ENCODE measurements around the gene SCMH1.
A peak's percentile ranks its signal among the peaks of the same experiment; 100 is the strongest.

The SCMH1 gene

DNA sequence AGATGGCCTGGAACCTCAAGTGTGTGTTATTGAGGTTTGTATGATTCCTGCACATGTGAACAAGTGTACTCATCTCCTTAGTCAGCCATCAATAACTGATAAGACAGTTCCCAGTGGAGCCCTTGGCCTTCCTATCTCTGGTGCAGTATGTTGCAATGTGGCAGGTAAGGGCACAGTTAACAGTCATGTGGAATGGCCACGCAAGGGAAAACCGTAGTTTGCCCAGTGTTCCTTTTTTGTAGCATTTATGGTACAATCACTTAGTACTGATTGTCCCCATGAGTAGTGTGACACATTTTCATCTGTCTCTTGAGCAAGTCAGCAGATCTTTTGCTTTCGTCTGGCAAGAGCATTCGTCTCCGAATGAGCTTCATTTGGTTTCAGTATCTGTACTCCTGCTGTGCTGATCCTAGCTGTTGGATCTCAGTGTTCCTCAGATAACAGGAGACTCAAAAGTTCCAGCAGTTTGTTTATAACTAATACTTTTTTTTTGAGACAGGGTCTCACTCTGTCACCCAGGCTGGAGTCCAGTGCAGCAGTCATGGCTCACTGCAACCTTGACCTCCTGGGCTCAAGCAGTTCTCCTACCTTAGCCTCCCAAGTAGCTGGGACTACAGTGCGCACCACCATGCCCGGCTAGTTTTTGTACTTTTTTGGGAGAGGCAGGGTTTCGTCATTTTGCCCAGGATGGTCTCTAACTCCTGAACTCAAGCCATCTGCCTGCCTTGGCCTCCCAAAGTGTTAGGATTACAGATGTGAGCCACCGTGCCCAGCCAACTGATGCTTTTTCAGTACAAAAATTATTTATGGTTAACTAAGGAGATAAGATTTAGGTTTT is 254.4 kb downstream of the SCMH1 start:
- DNase-seq, result no peak

DNA sequence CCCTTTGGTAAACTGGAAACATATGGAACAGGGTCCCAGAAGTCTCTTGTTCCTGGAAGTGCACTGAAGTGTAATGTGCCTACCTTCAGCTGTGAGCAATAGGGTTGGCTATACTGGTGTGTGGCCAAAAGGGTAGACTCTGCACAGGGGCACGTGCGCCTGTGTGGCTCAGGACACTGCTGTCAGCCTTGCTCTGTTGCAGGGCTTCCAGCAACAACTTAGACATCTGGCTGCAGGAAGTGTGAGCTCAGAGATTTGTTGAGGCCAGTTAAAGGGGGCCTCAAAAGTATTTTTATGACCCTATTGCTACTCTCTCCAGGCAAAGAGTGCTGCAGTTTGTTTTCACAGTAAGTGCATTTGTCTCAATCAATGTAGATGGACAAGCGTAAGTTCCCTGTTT is 255.2 kb downstream of the SCMH1 start:
- peak; percentile 33 for DNase-seq

DNA sequence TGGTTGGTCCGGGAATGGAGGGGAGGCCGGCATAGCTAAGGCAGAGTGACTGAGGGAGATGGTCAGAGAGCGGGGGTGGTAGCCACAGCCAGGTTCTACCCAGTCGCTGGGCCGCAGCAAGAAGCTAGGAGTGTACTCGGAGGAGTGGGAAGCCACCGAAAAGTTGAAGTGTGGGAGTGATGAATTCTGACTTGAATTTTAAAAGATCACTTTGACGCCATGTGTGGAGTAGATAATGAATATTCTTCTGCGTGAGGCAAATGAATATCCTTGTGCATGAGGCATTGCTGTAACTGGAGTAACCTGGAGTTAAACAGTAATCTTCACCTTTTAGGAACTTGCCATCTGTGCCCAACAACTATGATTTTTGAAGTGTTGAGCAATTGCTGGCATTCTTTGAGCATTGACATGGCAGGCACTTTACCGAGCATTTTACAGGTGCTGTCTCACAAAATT is 255.8 kb downstream of the SCMH1 start:
- no peak for DNase-seq

DNA sequence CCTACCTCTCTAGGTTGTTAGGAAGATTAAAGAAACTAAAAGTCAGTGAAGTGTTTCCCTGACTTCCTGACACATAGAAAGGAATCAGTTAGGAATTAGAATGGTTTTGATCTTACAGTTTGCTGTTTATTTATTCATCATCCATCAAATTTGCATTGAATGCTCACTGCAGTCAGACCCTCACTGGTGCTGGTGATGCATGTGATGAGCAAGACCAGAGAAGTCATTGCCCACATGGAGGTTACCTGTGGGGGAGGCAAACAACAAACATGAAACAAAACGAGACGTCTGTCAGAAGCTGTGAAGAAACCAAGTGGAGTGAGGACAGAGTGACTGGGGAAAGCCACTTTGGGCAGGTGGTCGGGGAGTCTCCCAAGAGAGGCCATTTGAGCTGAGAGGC is 256.2 kb downstream of the SCMH1 start:
- DNase-seq, result no peak

DNA sequence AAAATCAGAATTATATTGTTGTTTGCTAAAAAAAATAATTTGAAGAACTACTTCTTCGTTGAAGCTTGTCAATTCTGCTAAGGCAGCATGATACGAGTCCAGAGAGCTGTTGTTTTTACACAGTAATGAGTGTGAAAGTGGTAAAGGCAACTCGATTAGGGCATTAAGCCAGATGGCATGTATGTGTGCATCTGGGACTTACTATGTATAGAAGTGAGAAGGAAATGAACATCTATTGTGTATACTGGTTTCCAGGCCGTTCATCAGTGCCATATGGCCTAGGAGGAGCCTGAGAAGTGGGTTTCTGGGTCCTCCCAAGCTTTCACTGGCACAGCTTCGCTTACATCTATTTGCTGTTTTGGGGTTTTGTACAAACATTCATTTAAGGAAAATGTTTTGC is 256.9 kb downstream of the SCMH1 start:
- DNase-seq, result peak; percentile 92

DNA sequence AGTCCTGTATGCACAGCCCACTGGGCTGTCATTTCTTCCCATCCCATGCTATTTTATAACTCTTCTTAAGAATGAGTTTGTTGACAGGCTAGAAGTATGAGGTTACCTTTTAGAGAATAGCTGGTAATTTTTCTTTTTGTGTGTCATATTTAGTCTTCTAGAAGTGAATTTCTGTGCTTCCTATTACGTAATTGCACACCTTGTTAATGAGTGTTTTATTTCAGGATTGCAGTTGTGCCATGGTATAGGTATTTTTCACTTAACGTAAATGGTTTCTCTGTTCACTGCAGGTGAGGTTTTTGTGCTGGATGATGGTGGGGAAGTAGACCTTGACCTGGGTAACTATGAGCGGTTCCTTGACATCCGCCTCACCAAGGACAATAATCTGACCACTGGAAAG is 257.6 kb downstream of the SCMH1 start:
- DNase-seq, result no peak

DNA sequence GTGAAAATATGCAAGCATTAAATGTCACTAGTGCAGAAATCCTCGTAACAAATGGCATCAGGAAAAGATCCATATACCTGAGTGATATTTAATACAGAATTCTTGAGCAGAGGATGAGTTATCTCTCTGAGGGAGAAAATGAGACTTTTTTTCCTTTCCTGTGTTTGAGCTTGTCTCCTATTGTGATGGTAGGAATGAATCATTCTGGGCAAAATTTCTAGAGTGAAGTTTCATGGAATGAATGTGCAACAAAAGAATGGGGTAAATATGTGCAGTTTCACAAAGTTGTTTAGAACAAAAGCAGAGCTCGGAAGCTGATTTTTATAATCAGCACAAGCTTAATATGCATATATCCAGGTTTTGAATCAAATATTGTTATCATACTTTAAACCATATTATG is 258.0 kb downstream of the SCMH1 start:
- DNase-seq, result no peak

DNA sequence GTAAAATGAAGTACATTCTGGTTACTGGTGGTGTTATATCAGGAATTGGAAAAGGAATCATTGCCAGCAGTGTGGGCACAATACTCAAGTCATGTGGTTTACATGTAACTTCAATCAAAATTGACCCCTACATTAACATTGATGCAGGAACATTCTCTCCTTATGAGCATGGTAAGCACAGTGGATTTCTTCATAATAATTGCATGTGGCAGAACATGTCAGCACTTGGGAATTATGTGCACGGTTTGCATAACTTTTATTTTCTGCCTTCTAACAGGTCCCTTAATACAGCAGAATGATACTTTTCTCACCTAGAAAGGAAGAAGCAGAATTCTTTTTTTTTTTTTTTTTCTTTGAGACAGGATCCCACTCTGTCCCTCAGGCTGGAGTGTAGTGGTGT is 258.8 kb downstream of the SCMH1 start:
- DNase-seq, result no peak

DNA sequence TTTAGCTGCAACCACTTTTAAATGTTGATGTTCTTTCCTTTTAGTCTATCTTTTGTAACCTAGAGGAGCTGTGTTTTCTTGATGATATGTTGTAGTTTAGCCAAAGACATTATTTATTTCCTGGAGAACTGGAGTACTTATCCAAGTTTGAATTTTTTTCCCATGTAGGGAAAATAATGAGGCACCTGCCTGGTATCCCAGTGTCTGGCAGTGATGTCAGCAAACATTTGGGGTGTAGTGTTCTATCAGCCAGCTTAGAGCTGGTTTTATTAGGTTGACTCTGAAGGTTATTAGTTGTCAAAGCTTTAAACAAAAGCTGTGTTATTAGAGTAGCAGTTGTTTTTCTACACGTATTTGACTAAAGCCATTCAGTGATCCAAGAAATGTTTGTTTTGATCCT is 259.4 kb downstream of the SCMH1 start:
- no peak for DNase-seq

DNA sequence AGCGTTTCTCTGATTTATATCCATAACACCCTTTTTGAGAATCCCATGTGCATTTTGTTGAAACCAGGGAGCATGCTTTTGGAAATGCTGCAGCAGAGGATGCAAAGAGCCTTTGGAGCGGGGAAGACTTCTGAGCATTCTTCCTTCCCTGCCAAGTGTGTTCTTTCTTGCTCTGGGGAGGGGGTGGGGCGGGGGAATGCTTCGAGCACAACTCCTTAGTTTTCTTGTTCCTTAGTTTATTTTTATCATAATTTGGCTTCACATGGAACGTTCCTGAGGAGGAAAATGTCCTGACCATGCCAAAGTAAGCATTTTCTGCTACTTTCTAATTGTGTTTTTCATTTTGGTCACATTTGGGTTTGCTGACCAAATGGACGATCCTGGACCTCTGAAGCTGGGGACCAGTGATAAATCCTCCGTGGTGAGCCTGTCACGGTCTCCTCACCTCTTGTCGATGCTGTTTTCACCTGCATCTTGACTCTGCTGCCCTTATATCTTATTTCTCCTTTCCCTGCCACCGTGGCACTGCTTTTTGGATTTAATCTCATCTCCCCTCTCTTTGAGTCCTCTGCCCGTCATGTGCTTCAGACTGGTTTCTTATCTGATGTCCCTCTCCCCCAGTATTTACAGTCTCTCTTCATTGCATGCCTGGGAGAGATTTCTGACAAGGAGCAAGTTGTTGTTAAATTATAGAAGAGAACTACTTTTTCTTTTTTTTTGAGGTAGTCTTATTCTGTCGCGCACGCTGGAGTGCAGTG is 260.2 kb downstream of the SCMH1 start:
- no peak for DNase-seq

DNA sequence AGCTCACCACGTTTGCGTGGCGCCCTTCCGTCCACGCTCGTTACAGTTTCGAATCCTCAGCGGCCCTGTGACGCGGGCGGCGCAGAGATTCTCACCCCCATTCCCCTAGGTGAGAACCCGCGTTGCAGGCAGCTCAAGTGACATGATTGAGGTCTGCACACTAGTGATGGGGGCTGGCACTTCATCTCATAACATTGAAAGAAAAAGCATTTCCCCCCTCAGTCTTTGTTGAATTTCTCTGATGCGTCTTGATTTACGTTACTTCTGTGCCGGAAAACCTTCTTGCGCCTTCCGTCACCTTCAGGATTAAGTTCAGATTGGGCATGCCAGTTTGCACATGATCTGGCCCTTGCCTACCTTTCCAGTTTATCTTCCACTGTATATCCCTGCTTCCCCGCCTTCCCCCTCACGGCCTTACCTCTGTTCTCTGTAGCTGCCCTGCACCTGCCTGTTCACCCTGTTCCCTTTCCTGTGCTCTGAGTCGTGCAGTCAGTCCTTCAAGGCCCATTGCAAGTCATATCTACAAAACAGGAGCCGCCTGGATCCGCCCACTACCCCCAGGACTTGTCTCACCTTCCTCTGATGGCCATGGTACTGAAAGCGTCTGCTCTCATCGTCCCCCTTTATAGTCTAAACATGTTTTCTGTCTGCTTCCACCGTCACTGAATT is 261.5 kb downstream of the SCMH1 start:
- DNase-seq, result peak; percentile 26

DNA sequence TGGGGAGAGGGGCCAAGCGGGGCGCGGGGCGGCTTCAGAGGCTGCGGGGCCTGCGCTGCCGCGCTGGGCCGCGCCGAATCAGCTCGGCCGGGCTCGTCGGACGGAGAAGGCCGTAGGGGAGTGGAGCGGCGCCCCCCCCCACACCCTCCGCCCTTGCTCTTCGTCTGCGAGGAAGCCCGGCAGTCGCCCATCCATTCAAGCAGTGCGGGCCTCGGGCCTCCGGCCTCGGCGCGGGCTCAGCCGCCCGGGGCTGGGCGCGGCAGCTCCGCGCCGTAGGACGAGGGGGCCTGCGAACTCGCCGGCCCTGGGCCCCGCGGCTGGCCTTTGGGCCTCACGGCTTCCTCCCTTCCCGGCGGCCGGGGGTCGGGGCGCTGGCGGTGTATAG is 262.0 kb downstream of the SCMH1 start:
- DNase-seq, result no peak

DNA sequence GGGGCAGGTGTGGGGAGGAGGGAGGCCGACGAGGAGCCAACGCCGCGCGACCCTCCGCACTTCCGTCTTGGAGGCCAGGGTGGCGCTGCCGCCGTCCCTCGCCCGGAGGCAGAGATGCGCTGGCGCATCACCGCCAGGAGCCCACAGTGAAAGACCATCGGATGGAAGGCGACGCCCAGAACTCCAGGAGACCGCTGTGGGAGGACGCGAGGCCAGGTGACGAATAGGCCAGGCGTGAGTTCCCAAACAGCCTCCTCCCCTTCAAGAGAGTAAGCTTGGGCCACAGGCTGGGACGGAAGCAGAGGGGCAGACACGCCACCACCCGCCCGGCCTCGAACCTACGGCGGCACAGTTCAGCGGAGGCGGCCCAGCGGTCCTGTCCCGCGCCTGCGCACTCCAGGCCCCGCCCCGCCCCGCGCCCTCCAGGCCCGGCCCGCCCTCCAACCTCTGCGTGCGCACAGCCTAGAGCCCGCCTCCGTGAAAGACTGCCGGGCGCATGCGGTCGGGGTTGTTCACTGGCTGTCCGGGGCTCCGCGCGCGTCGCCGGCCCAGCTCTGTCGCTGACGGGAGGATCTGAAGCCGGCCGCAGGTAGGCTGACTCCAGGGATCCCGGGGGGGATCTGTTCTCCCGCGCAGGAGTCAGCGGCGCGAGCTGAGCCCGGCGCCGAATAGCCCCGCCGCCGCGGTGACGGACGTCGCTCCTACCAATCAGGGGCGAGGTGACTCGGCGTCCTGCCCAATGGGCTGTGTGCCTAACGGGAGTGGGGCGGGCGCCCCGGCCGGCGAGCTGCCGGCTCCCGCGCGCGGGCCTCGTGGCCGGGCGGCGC is 262.7 kb downstream of the SCMH1 start, which contains the start of gene CTPS1:
Gene CTPS1 (plus strand): TSS at position 456 of the 827 bp plus-strand sequence. CDS start 3,595 bp downstream, outside the sequence.
- DNase-seq, result peak; percentile 81

DNA sequence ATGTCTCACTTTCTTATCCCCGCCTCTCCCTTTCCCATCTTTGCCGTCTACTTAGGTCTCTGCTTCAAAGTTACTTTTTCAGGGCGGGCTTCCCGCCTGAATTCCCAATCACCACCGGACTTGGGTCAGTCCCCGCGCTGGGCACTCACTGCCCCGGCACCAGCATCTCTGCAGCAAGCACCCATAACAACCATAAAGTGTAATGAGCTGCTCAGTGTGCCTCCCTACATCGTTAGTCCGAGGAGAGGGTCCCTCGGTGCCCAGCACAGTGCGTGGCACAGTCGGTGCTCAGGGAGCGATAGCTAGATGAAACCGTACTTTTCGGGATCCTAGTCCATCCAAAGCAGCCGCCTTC is 263.2 kb downstream of the SCMH1 start:
- no peak for DNase-seq

DNA sequence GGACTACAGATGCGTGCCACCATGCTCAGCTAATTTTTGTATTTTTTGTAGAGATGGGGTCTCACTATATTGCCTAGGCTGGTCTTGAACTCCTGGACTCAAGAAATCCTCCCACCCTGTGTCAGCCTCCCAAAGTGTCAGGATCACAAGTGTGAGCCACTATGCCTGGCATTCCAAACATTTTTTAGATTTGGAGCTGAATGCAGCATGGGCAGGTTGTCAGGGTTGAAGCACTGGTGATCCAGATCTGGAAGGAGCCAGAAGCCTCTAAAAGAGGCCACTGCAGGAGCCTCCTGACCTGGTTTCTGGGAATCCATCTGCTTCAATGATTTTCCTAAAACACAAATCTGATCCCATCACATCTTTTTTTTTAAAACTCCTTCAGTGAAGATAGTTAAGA is 264.4 kb downstream of the SCMH1 start:
- DNase-seq, result no peak

All from NCI-H1694 treated with DMSO at 0.1 percent for 48 hours (cell line).